Measurements from ENCODE around the gene RHBDF2.

GRCh38 chr17:76422860-76423259 is 78.4 kb downstream of the RHBDF2 start:
- no peak for TF ChIP-seq CTCF (conservative IDR thresholded peaks at IDR 0.05)
- no peak for TF ChIP-seq EZH2 (IDR thresholded peaks at IDR 0.05; ENCODE audit: low read depth)

Measured in PC-9 (cell line).